ENCODE data around the gene SPTBN1. TPM values are rescaled to one million over a fixed set of nuclear protein-coding genes. Genes with fewer than 3 reads are reported as not detected.
A peak's percentile ranks its signal among the peaks of the same experiment; 100 is the strongest.

SPTBN1 gene
- total and polyA plus RNA-seq, 9 of the 15 experiments (the other 6 are each of a cell fraction or from before 2014, with no cell fraction given), result 8.9 to 66.8 (median 31.4) TPM

GRCh38 chr2:54574107-54574859, 118.2 kb downstream of the SPTBN1 start (continued):
- TF ChIP-seq ARID1B (IDR thresholded peaks at IDR 0.05) (peak; percentile 83), CREB1 (IDR thresholded peaks at IDR 0.05) (no peak; the same call in 1 of the 2 replicates), CREB1 (CRISPR knock-in tag; IDR thresholded peaks at IDR 0.05) (peak; percentile 67), ZNF165 (CRISPR knock-in tag; IDR thresholded peaks at IDR 0.05; ENCODE audit: borderline replicate concordance) (no peak), ADNP (tag; IDR thresholded peaks at IDR 0.05) (no peak), JUND (IDR thresholded peaks at IDR 0.05; ENCODE audit: borderline replicate concordance, low read depth, low read length) (peak; percentile 83; the same call in 1 of the 2 replicates), JUND (tag; IDR thresholded peaks at IDR 0.05; ENCODE audit: borderline replicate concordance, low read depth, low read length) (peak; percentile 84; the same call in 1 of the 3 replicates), MAZ (CRISPR knock-in tag; conservative IDR thresholded peaks at IDR 0.05 in 1 of 2, IDR thresholded peaks at IDR 0.05 in 1 of 2) (peak; percentile 36 to 56; a peak in 1 of 4 replicates), SMARCA4 (IDR thresholded peaks at IDR 0.05) (peak; percentile 68; the same call in 1 of the 2 replicates), CXXC5 (CRISPR knock-in tag; IDR thresholded peaks at IDR 0.05) (peak; percentile 70), MTA3 (IDR thresholded peaks at IDR 0.05; ENCODE audit: borderline replicate concordance) (no peak), ZBTB12 (CRISPR knock-in tag; IDR thresholded peaks at IDR 0.05) (0 out of 2 replicates have a peak, but pooled peaks have one; percentile 8), SMAD4 (CRISPR knock-in tag; conservative IDR thresholded peaks at IDR 0.05) (peak; percentile 82), BCOR (IDR thresholded peaks at IDR 0.05) (peak; percentile 52; the same call in 1 of the 2 replicates), TOE1 (IDR thresholded peaks at IDR 0.05; ENCODE audit: borderline replicate concordance) (peak; percentile 72; the same call in 1 of the 2 replicates), TOE1 (CRISPR knock-in tag; IDR thresholded peaks at IDR 0.05; ENCODE audit: borderline replicate concordance, low read depth) (no peak), ZC3H11A (IDR thresholded peaks at IDR 0.05; ENCODE audit: low read depth, low read length) (no peak), TBL1XR1 (IDR thresholded peaks at IDR 0.05; ENCODE audit: low read length in 2 of 2) (peak in 1 of 2 experiments; percentile 82; a peak in 2 of 4 replicates), POU5F1 (IDR thresholded peaks at IDR 0.05; ENCODE audit: borderline replicate concordance, low read depth, low read length, partially characterized antibody) (peak; percentile 34), SPI1 (IDR thresholded peaks at IDR 0.05; ENCODE audit: borderline replicate concordance, low read depth, low read length) (0 out of 2 replicates have a peak, but pooled peaks have one; percentile 20), MYC (IDR thresholded peaks at IDR 0.05; ENCODE audit: low read depth, low read length) (peak; percentile 83), MYC (CRISPR knock-in tag; IDR thresholded peaks at IDR 0.05; ENCODE audit: borderline replicate concordance, low read depth) (no peak), USF1 (CRISPR knock-in tag; IDR thresholded peaks at IDR 0.05) (peak; percentile 59), NRF1 (conservative IDR thresholded peaks at IDR 0.05 in 1 of 2, IDR thresholded peaks at IDR 0.05 in 1 of 2) (peak; percentile 73 to 79), NELFE (IDR thresholded peaks at IDR 0.05; ENCODE audit: insufficient read depth, insufficient read length) (no peak), CTBP1 (IDR thresholded peaks at IDR 0.05; ENCODE audit: borderline replicate concordance) (peak; percentile 100), NR1H2 (CRISPR knock-in tag; IDR thresholded peaks at IDR 0.05) (0 out of 2 replicates have a peak, but pooled peaks have one; percentile 74)

All from K562 (cell line).